Measurements from ENCODE around the gene DOCK8. TPM values are rescaled to one million over a fixed set of nuclear protein-coding genes. Genes with fewer than 3 reads are reported as not detected.

The DOCK8 gene
- total RNA-seq, 1 donor from 2014 or later: 0.54 TPM

- Histone ChIP-seq H3F3A (ENCODE audit: low read depth) (no peaks in the 10 kb centered on the region), H3K27ac (no peak overlapping the region), H3K79me2 (ENCODE audit: low read depth) (no peaks in the 10 kb centered on the region), H3K4me1 (peaks cover 11% of the 10 kb centered on the region), H3K4me2 (no peak overlapping the region), H4K20me1 (ENCODE audit: low read depth) (no peaks in the 10 kb centered on the region), H3K9me3 (ENCODE audit: low read depth) (no peaks in the 10 kb centered on the region), H3K27me3 (no peaks in the 10 kb centered on the region), H3K36me3 (no peaks in the 10 kb centered on the region), H3K9ac (no peak overlapping the region), H3K4me3 (no peak overlapping the region), H2AFZ (replicated peaks) (no peak overlapping the region)
- H3K9me3 Mint-ChIP-seq: peaks cover 3% of the 10 kb centered on the region
- no peak overlapping the region for H3K4me3 Mint-ChIP-seq
- peaks cover 2% of the 10 kb centered on the region for H3K36me3 Mint-ChIP-seq
- peaks cover 17% of the 10 kb centered on the region for H3K4me1 Mint-ChIP-seq
- no peaks in the 10 kb centered on the region for H3K27me3 Mint-ChIP-seq (ENCODE audit: insufficient read depth, low read depth)
- no peak for TF ChIP-seq EZH2 (IDR thresholded peaks at IDR 0.05)
- no peak for TF ChIP-seq CTCF (IDR thresholded peaks at IDR 0.05)
- no peak for TF ChIP-seq EZH2phosphoT487 (IDR thresholded peaks at IDR 0.05)
- DNase-seq (ENCODE audit: low spot score): no peak
- no peak overlapping the region for H3K27ac Mint-ChIP-seq
Measured at GRCh38 chr9:462606-463005, 247.9 kb downstream of the DOCK8 start.

- peaks cover 11% of the 10 kb centered on the region for H3K4me1 ChIP-seq
- no peaks in the 10 kb centered on the region for H3K79me2 ChIP-seq (ENCODE audit: low read depth)
- Mint-ChIP-seq H3K4me1 (peaks cover 13% of the 10 kb centered on the region), H3K27me3 (ENCODE audit: insufficient read depth, low read depth) (no peaks in the 10 kb centered on the region), H3K27ac (no peak overlapping the region), H3K4me3 (no peak overlapping the region), H3K9me3 (peaks cover 3% of the 10 kb centered on the region), H3K36me3 (peaks cover 2% of the 10 kb centered on the region)
- H3K4me2 ChIP-seq: no peak overlapping the region
- H3K4me3 ChIP-seq: no peak overlapping the region
- TF ChIP-seq CTCF (IDR thresholded peaks at IDR 0.05) (no peak), EZH2phosphoT487 (IDR thresholded peaks at IDR 0.05) (no peak), EZH2 (IDR thresholded peaks at IDR 0.05) (no peak)
- H3K27ac ChIP-seq: no peak overlapping the region
- no peaks in the 10 kb centered on the region for H3K36me3 ChIP-seq
- no peaks in the 10 kb centered on the region for H3K9me3 ChIP-seq (ENCODE audit: low read depth)
- H3K9ac ChIP-seq: no peak overlapping the region
- no peak for DNase-seq (ENCODE audit: low spot score)
- peaks cover under 1% of the 10 kb centered on the region for H3F3A ChIP-seq (ENCODE audit: low read depth)
- H2AFZ ChIP-seq (replicated peaks): no peak overlapping the region
- H4K20me1 ChIP-seq (ENCODE audit: low read depth): no peaks in the 10 kb centered on the region
- H3K27me3 ChIP-seq: no peaks in the 10 kb centered on the region
Measured at GRCh38 chr9:463455-464171, 248.9 kb downstream of the DOCK8 start.

- Histone ChIP-seq H3K9me3 (ENCODE audit: low read depth) (no peaks in the 10 kb centered on the region), H4K20me1 (ENCODE audit: low read depth) (no peaks in the 10 kb centered on the region), H3K4me3 (no peak overlapping the region), H3K4me2 (no peak overlapping the region), H3K36me3 (no peaks in the 10 kb centered on the region), H3K79me2 (ENCODE audit: low read depth) (peaks cover 11% of the 10 kb centered on the region), H3K27me3 (no peaks in the 10 kb centered on the region), H3K4me1 (peaks cover 8% of the 10 kb centered on the region), H3K9ac (no peak overlapping the region), H2AFZ (replicated peaks) (no peak overlapping the region), H3F3A (ENCODE audit: low read depth) (peaks cover 12% of the 10 kb centered on the region), H3K27ac (no peak overlapping the region)
- Mint-ChIP-seq H3K4me3 (no peak overlapping the region), H3K27ac (no peak overlapping the region), H3K27me3 (ENCODE audit: insufficient read depth, low read depth) (peaks cover 2% of the 10 kb centered on the region), H3K36me3 (peaks cover 2% of the 10 kb centered on the region), H3K9me3 (peaks cover 3% of the 10 kb centered on the region), H3K4me1 (peaks cover 26% of the 10 kb centered on the region)
- no peak for TF ChIP-seq EZH2 (IDR thresholded peaks at IDR 0.05)
- TF ChIP-seq CTCF (IDR thresholded peaks at IDR 0.05): no peak
- no peak for TF ChIP-seq EZH2phosphoT487 (IDR thresholded peaks at IDR 0.05)
- DNase-seq (ENCODE audit: low spot score): no peak
Measured at GRCh38 chr9:466747-467146, 252.1 kb downstream of the DOCK8 start.

Measured in neural progenitor cell (in vitro differentiated cells).